ENCODE results near the gene TIRAP.

GRCh38 chr11:126343051-126343450 lies 60.2 kb downstream of the TIRAP start:
- no peak for TF ChIP-seq POLR2A (IDR thresholded peaks at IDR 0.05)
- TF ChIP-seq CTCF (IDR thresholded peaks at IDR 0.05): no peak

Measured in vagina (tissue), 2 donors.